HG03342 (cell line): ENCODE measurements around the gene TTC9.

Source experiments
- ATAC-seq: cut with Tn5 transposase; IDR thresholded peaks from one replicate; pipeline ENCODE4 v1.9.1; 2021; ENCODE audit warnings: mild to moderate bottlenecking, moderate library complexity; ENCODE audit not compliant: unreplicated experiment

TTC9 gene

DNA sequence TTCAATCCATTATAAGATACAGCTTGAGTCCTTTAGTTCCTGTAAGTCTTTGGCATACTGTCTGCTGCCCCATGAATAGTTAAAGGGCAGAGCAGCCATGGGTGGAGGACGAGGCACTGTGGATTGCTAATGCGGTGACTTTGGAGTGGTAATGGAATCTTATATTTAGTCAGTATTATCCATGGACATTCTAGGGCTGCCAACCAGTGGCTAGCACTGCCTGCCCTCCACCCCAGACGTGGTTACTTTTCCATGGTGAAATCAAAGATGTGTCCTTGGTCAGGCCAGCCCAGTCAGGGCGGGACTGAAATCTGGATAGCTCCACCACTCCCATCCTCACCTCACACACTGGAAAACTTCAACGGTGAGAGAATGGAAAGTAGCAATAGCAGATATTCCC, 2.3 kb downstream of the TTC9 start:
- ATAC-seq = no peak

DNA sequence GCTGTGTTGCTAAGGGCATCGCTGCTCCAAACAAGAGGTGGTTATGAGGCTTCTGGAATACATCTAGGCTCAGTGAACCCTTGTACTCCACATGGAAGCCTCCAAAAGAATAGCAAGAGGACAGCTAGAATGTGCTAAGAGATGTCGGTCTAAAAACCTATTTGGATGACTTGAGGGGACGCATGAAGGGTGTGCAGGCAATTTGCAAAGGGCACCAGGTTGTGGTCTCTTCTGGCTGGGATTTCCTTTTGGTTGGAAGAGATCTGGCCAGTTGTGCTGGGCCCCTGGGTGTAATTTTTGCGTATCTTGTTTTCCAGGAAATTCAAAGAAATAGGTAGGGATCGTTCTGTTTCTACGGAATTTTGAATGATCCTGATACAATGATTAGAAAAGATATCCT, 4.2 kb downstream of the TTC9 start:
- no peak for ATAC-seq

DNA sequence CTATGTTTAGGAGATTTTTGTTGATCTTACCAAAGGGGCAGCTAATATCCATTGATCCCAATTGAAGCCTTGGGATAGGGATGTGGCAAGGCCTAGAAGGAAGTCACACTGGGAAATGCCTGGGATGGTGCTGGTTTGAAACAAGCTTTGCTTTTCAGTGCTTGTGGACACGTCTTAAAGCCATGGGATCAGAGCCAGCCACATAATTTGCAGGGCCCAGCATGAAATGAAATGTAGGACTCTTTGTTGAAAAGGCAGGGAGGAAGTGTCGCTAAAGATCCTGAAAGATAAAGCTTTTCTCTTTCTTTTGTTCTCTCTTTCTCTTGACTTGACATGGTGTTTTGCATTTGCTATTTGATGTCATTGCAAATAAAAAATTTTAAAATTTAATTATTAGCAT, 5.0 kb downstream of the TTC9 start:
- ATAC-seq = no peak

DNA sequence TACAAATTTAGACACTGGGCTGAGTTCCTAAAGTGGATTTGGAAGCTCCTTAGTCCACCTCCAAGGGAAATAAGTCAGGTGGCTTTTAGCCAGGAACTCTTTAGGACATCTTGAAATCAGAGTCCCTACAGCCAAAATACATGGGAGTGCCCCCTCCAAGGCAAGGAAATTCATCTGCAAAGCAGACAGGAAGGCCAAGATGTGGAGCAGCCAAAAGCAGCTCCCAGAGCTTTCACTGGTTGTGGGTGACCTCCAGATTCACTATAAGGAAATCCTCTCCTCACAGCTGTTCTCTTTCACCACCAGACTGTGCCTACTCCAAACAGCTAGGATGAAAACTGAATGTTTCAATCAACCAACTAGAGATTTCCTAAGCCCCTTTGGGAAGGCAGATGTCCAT, 6.6 kb downstream of the TTC9 start:
- ATAC-seq = no peak

DNA sequence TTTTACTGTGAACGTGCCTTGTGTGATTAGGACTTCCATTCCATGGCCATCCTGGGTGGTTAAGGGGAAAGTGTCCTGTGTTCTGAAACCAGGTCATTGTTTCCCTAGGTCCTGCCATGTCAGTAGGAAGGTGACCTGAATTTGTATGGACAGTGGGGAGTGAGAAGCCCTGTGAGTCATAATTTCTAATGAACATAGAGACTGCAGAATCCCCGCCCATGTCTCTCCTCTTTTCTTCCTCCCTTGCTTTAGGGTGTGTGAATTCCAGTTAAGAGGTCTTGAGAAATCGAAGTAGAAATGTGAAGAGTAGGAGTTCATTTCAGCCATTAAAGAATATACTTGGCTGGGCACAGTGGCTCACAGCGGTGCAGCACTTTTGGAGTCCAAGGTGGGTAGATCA, 8.1 kb downstream of the TTC9 start:
- no peak for ATAC-seq

DNA sequence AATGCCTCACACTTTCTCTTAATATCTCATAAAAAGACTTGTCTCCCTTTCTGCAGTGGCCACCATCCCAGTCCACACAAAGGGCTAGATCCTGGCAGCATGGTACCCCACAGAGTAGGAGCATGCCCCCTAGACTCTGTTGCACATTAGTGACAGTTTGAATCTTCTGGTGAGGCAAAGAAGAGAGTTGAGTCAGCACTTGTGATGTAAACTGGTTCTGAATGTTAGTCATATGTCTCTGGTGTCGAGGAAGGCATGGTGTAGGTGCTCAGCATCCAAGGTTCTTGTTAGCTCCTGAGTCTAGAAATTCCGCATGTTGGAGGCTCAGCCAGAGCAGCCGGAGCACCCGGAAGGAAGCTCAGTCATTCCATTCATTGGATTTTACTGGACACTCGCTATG, 9.8 kb downstream of the TTC9 start:
- ATAC-seq = no peak

DNA sequence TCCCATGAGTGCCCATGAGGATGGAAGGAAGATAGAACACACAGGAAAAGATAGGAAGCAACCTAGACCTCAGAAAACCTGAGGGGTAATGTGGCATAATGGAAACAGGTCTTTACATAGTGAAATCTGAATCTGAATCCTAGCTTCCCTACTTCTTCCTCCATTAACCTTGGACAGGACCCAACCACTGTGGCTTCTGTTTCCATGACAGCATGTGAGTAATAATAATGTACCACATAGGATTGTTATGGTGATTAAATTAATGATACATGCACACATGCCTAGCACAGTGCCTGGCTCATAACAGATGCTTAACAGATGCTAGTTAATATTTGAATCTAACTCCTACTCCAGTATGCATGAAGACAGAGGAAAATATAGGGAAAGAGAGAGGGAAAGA, 11.2 kb downstream of the TTC9 start:
- ATAC-seq = no peak

DNA sequence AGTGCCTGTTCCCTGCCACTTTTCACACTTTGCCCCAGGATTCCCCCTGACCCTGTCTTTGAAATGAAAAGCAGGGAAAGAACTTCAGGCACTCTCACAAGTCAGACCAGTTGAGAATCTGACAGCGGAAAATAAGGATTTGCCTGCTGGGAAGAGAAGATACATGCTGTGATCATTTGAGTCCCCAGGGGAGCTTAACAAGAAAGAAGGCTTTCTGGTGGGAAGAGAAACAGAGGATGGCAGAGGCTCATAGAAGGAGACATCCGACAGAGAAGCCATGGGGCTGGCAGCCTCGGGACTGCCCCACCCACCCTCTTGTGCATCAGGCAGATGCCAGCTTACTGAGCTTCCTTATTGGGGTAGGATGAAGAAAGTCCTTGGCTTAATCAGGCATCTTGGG, 11.9 kb downstream of the TTC9 start:
- no peak for ATAC-seq

DNA sequence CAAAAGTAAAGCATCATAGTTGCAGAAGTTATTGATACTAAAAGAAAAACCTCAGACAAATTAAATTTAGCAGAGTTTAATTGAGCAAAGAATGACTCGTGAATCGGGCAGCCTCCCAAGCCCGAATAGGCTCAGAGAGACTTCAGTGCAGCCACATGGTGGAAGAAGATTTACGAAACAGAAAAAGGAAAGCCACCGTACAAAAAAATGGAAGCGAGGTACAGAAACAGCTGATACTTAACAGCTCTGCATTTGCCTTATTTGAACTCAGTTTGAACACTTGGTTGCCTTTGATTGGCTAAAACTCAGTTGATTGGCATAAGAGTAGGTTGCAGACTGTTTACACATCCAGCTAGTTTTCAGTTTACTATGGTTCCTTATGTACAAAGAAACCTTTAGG, 12.9 kb downstream of the TTC9 start:
- ATAC-seq = peak; percentile 14

DNA sequence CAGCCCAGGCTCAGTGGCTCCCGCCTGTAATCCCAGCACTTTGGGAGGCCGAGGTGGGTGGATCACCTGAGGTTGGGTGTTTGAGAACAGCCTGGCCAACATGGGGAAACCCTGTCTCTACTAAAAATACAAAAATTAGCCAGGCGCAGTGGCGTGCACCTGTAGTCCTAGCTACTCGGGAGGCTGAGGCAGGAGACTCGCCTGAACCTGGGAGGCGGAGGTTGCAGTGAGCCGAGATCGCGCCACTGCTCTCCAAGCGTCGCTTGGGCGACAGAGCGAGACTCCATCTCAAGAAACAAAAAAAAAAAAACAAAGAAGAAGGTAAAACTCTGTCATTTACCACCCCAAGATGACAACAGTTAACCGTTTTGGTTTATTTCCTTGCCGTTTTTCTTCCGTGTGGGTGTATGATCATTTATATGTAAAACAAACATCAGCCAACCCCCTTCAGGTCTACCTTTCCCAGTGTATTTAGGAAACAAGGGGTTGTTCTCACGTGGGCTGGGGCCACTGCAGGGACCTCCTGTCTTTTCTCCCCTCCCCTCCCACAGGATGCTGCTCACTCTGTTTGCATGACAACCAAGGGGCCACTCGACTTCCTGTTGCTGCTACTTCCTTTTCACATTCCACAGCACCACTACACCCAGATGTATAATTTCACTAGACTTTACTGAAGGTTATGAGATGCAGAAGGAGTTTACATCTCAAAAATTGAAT, 13.6 kb downstream of the TTC9 start:
- peak; percentile 77 for ATAC-seq

DNA sequence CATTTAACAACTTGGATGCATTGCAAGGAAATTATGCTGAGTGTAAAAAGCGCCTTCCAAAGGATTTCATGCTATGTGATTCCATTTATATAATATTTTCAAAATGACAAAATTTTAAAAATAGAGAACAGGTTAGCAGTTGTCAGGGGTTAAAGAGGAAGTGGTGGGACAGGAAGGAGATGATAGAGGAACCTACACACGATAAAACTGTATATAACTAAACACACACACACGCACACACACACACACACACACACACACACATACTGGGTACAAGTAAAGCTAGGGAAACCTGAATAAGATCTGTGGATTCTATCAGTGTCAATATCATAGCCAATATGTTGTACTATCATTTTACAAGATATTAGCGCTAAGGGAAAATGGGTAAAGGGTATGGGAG, 17.2 kb downstream of the TTC9 start:
- no peak for ATAC-seq

DNA sequence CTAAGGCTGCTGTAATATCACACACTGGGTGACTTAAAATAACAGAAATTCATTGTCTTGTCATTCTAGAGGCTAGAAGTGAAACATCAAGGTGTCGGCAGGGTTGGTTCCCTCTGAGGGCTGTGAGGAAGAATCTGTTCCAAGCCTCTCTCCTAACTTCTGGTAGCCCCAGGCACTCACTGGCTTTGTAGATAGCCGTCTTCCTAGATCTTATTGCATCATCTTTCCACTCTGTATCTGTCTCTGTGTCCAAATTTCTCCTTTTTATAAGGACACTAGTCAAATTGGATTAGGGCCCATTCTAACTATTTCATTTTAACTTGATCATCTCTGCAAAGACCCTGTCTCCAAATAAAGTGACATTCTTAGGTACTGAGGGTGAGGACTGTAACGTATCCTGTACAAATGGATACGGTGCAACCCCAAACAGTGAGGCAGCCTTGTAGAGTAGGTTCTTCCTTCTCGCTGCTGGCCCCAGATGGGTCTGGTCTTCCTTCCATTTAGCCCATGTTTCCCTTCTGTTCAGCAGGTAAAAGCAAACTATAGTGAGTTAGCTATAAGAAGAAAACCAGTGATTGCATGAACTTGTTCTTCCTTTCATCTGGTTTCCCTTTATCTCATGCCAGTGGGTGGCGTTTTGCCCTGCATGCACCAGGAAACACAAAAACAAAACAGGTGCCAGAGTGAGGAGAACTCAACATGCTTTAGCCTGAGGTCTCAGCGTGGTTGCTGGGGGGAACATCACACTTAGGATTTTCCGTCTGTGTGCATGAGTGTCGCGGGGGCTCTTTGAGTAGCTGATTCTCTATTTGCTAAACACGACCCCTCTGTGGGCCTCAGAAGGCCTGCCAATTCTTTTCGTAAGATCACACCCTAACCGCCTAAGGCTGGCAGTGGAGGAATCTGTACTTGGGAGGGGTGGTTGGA, 19.5 kb downstream of the TTC9 start:
- ATAC-seq = no peak

DNA sequence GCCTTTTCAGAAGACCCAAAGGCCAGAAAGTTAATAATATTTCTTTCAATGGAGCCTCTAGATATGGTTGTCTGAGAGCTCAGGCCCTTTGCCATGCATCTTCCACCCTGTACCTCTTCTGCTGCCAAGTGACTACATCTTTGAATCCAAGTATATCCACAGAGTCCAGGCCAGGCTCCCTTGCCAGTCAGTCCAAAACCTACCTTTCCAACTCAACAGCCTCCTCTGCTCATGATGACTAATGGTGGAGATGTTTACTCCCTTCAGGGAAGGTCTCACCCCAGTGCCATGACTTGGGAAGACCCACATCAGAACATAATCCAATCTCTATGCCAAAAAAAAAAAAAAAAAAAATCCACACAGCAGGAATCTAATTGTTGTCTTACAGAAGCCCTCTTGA, 20.4 kb downstream of the TTC9 start:
- ATAC-seq = no peak

DNA sequence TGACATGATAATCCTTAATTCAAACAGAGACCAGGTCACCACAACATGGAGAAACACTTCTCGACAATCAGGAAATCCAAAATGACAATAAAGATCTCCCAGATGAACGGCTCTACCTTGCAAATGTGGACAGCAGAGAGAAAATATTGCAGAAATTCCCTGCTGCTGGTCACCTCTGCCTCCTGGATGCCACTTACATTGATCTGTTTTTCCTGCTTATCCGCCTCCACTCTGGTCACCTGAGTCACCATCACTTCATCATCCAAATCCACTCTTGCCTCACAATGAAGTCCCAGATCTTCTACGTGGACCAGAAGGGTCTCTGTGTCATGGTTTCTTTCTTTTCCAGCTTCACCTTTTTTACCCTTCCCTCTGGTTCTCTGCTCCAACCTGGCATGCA, 21.1 kb downstream of the TTC9 start:
- ATAC-seq = no peak

DNA sequence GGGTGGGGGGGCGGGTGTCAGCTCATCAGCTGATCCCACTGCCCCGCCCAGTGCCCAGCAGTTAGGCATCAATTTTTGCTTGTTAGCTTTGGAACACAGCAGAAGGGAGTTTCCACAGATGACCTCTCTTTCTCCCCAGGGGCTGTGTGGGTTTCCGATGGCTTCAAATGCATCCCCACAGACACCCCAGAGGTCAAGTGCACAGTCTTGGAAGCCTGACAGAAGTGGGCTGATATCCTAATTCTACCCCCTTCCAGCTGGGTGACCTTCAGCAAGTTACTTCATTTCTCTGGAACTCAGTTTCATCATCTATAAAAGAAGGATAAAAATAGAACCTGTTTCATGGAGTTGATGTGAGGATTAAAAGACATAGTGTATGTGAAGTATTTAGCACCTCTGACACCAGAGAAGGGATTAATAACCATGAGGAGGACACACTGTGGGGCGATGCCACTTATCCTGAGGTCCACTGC, 22.0 kb downstream of the TTC9 start:
- peak; percentile 32 for ATAC-seq

DNA sequence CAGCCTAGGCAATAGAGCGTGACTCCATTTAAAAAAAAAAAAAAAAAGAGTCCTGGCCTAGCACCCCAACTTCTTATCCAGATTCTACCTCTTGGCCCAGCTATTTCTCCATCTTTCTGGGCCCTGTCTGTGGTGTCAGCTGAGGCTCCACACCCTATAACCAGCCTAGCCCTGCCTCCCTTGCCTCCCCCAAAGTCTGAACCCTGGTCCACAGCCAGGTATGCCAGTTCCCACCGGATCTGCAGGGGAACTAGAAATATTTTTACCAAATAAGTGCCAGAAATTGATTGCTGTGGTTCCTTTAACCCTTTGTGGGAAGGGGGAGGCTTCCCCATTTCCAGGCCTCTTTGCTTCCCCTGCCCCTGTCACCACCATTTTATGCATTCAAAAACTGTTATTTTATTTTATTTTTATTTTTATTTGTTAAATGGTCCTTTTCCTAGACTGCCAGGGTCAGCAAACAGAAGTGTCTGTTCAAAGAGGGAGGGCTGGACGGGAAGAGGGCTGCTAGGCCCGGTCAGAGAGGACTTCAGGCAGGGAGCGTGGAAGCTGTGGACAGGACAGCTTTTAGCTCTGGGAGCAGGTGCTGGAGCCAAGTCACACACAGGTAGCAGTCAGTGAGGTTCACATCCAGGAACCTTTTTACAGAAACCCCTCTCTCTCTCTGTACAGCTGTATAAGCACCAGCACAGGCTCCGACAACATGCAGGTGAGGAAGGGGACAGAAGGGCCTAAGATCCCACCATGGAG, 23.2 kb downstream of the TTC9 start:
- peak; percentile 10 for ATAC-seq

DNA sequence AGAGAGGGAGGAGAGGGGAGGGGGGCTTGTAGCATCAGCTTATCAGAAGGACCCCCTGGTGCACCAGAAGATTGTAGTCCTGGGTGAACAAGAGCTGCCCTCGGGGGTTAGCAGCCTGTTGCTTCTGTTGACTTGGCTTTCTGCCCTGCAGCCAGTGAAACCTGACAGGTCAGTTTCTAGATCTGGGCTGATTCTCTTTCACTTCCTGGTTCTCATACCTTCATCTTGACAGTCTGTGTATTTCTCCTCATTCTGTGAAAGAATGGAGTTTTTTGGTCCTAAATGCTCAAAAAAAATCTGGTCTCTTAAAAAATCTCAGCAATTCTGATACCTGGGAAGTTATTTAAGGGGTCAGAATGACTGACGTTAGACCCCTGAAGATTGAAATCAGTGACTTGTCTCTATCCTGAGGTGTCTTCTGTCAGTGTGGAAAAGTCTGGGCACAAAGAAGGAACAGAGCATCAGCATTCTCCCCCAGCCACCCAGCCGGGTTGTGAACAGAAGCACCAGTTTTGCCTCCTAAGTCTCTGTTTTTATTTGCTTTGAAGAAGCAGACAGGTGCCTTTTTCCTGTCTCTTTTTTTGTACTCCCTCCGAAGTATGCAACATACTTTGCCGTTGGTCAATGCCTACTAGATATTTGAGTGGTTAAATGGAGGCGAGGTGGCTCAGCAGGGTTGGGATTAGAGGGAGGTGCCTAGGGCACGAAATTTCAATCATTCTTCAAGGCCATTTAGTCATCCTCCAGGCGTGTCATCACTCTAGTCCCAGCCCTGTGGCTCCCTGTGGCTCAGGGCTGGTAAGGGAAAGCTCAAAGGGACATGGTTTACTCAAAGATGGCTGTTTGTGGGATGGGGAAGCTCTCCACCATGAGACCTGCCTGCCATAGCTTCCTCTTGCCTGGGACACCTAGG, 24.0 kb downstream of the TTC9 start:
- peak; percentile 51 for ATAC-seq

DNA sequence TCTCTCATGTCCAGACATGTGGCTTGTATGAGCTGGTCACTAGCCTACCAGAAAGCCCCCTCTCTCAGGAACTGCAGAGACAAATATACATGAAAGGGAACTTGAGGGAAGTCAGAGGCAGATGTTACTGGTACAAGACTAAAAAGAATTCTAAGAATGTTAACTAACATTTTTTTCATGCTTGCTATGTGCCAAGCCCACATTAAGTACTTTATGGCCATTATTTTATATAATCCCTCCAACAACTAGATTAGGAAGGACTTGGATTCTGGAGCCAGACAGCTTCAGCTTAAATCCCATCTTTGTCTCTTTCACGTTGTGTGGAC, 24.6 kb downstream of the TTC9 start:
- ATAC-seq = no peak

DNA sequence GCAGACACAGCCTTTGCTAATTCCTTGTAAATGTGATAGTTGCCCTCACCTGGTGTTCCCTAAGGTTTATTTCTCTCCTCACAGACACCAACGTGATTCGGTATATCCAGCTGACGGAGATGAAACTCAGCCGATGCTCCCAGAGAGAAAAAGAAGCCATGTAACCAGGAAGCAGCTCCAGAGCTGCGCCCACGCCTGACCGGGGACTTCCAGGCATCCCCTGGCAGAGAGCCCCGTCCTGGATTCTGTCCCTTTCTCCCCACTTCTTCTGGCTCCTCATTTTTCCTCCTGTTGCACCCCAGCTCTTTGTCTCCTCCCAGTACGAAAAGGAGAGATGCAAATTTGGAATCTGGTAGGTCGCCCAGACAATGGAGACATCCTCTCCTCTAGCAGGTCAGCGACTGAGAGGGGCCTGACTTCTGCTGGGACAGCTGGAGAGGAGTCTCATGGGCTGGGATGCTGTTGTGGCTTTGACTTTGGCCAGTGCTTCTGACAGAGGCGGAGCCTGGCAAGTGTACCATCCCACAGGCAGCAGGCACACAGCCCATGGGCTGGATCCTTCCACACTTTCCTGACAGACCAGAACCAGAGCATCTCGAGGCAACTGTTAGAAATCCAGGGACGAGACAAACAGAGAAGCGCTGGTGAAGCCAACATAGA, 29.4 kb downstream of the TTC9 start:
- ATAC-seq = no peak
